Progenitor cell of endocrine pancreas (in vitro differentiated cells): ENCODE measurements around the gene ZER1. TPM values are rescaled to one million over a fixed set of nuclear protein-coding genes. Genes with fewer than 3 reads are reported as not detected.
"Not testable (repeated sequence)": the region's sequence is repeated elsewhere in the genome, so short reads cannot be mapped to it uniquely, and the experiment has no call there.

Source experiments
- DNase-seq: peaks from one replicate; pipeline ENCODE4 v3.0.0; 2021; ENCODE audit warnings: low spot score; ENCODE audit not compliant: unreplicated experiment
- H3K27ac Mint-ChIP-seq: 2 replicates; pipeline ENCODE4 v1.8.0; 2021; ENCODE audit warnings: mild to moderate bottlenecking, moderate library complexity, mixed read lengths
- H3K27me3 Mint-ChIP-seq: 2 replicates; pipeline ENCODE4 v1.8.0; 2021; ENCODE audit warnings: mixed read lengths
- H3K36me3 Mint-ChIP-seq: 2 replicates; pipeline ENCODE4 v1.8.0; 2022; ENCODE audit warnings: mixed read lengths; ENCODE audit not compliant: insufficient read depth
- H3K4me1 Mint-ChIP-seq: 2 replicates; pipeline ENCODE4 v1.8.0; 2021; ENCODE audit warnings: low read depth, mixed read lengths
- H3K4me3 Mint-ChIP-seq: 2 replicates; pipeline ENCODE4 v1.8.0; 2021; ENCODE audit warnings: low read depth, mild to moderate bottlenecking, moderate library complexity, mixed read lengths
- H3K9me3 Mint-ChIP-seq: 2 replicates; pipeline ENCODE4 v1.8.0; 2021; ENCODE audit warnings: low read depth, mixed read lengths
- CTCF ChIP-seq: fragments of 200-600 bp; sonication (generic); IDR thresholded peaks from one replicate; pipeline ENCODE4 v1.5.0; 2021; ENCODE audit warnings: antibody characterized with exemption, mild to moderate bottlenecking; ENCODE audit not compliant: unreplicated experiment
- total RNA-seq: library from RNA; stranded (reverse); gene quantifications from 2 replicates; pipeline ENCODE4 v1.2.1, GENCODE V29; 2021

The ZER1 gene
- total RNA-seq, 1 donor from 2014 or later = 38.4 TPM

GRCh38 chr9:128807827-128808226, 36.1 kb upstream of the ZER1 start:
- Mint-ChIP-seq H3K27me3 (no peaks in the 10 kb centered on the region), H3K36me3 (peaks cover 11% of the 10 kb centered on the region), H3K4me3 (no peak overlapping the region), H3K27ac (no peak overlapping the region), H3K4me1 (no peaks in the 10 kb centered on the region), H3K9me3 (no peaks in the 10 kb centered on the region)
- TF ChIP-seq CTCF = no peak
- DNase-seq = no peak

GRCh38 chr9:128805661-128806060, 33.9 kb upstream of the ZER1 start:
- no peak for TF ChIP-seq CTCF
- DNase-seq = no peak
- H3K4me3 Mint-ChIP-seq = no peak overlapping the region
- no peaks in the 10 kb centered on the region for H3K27me3 Mint-ChIP-seq
- H3K4me1 Mint-ChIP-seq = no peaks in the 10 kb centered on the region
- H3K36me3 Mint-ChIP-seq = peaks cover 16% of the 10 kb centered on the region
- no peaks in the 10 kb centered on the region for H3K9me3 Mint-ChIP-seq
- no peak overlapping the region for H3K27ac Mint-ChIP-seq

- Mint-ChIP-seq H3K27me3 (no peaks in the 10 kb centered on the region), H3K4me3 (no peak overlapping the region), H3K36me3 (peaks cover 20% of the 10 kb centered on the region), H3K27ac (peak overlapping the region; percentile 78), H3K4me1 (no peaks in the 10 kb centered on the region), H3K9me3 (no peaks in the 10 kb centered on the region)
- DNase-seq = no peak
- no peak for TF ChIP-seq CTCF
These were observed 30.8 kb upstream of the ZER1 start for GRCh38 chr9:128802482-128802881.

- no peaks in the 10 kb centered on the region for H3K9me3 Mint-ChIP-seq
- TF ChIP-seq CTCF = no peak
- DNase-seq = no peak
- no peaks in the 10 kb centered on the region for H3K27me3 Mint-ChIP-seq
- no peak overlapping the region for H3K4me3 Mint-ChIP-seq
- no peak overlapping the region for H3K27ac Mint-ChIP-seq
- peaks cover 17% of the 10 kb centered on the region for H3K36me3 Mint-ChIP-seq
- no peaks in the 10 kb centered on the region for H3K4me1 Mint-ChIP-seq
These were observed 28.3 kb upstream of the ZER1 start for GRCh38 chr9:128800061-128800460.

GRCh38 chr9:128798896-128799295, 27.2 kb upstream of the ZER1 start:
- no peak for TF ChIP-seq CTCF
- no peak overlapping the region for H3K27ac Mint-ChIP-seq
- DNase-seq = no peak
- H3K4me1 Mint-ChIP-seq = no peaks in the 10 kb centered on the region
- H3K9me3 Mint-ChIP-seq = no peaks in the 10 kb centered on the region
- H3K4me3 Mint-ChIP-seq = no peak overlapping the region
- peaks cover 16% of the 10 kb centered on the region for H3K36me3 Mint-ChIP-seq
- no peaks in the 10 kb centered on the region for H3K27me3 Mint-ChIP-seq

GRCh38 chr9:128794961-128795360, 23.2 kb upstream of the ZER1 start:
- not testable (repeated sequence) for DNase-seq, H3K27me3 Mint-ChIP-seq, H3K27ac Mint-ChIP-seq, H3K4me1 Mint-ChIP-seq, H3K4me3 Mint-ChIP-seq, H3K9me3 Mint-ChIP-seq
- peaks cover 10% of the 10 kb centered on the region for H3K36me3 Mint-ChIP-seq
